GM12878 (cell line): Measurements from ENCODE around the gene MTX1. TPM values are rescaled to one million over a fixed set of nuclear protein-coding genes. Genes with fewer than 3 reads are reported as not detected.
"Not testable (repeated sequence)": the region's sequence is repeated elsewhere in the genome, so short reads cannot be mapped to it uniquely, and the experiment has no call there.

Experiments used
- ATAC-seq: fragments of 200-7000 bp; cut with Tn5 transposase; 3 replicates; pipeline ENCODE4 v1.9.1; 2020; ENCODE audit warnings: mild to moderate bottlenecking, moderate library complexity
- BruUV-seq: library from RNA; stranded (reverse); fragments of 400-500 nt; replicated peaks from 2 replicates; lab custom pipeline; 2021; lab: Mats Ljungman, UMichigan
- CTCF ChIA-PET: fragments of 300-600 bp; sonication (Branson Sonifier 250); formaldehyde crosslinking; extraction: SDS; loops from one replicate; lab custom pipeline; 2021; ENCODE audit warnings: inconsistent platforms; lab: Yijun Ruan, JAX
- POLR2A ChIA-PET: fragments of 350-600 bp; formaldehyde crosslinking; extraction: SDS; loops from one replicate; lab custom pipeline; 2021; ENCODE audit warnings: inconsistent platforms; lab: Charles Lee
- RAD21 ChIA-PET: fragments of 300-600 bp; sonication (Branson Sonifier 250); formaldehyde crosslinking; loops from one replicate; lab custom pipeline; 2023; ENCODE audit warnings: antibody characterized with exemption; ENCODE audit not compliant: unreplicated experiment; lab: Charles Lee
- SMC1A ChIA-PET: fragments of 300-600 bp; sonication (Branson Sonifier 250); formaldehyde crosslinking; loops from one replicate; lab custom pipeline; 2023; ENCODE audit not compliant: unreplicated experiment, uncharacterized antibody; lab: Charles Lee
- DNase-seq: peaks from one replicate; pipeline ENCODE4 v3.0.0-alpha.2; 2011; ENCODE audit warnings: low read depth, low spot score
- FAIRE-seq: peaks from 3 replicates; lab custom pipeline; 2011; peaks lifted over from hg19 to GRCh38; lab: Jason Lieb, UNC
- H2AFZ ChIP-seq: 2 replicates; pipeline ENCODE4 v1.6.0; 2011; ENCODE audit warnings: low read depth, low read length, control low read depth; ENCODE audit not compliant: control insufficient read depth
- H3K27ac ChIP-seq: 2 replicates; pipeline ENCODE4 v1.5.1; 2011; ENCODE audit warnings: control low read depth; ENCODE audit not compliant: control insufficient read depth, insufficient read depth
- H3K27me3 ChIP-seq, 2 experiments: replicated peaks in 1 of 2; 2 replicates each; pipeline versions ENCODE4 v1.6.0 to v1.6.1; 2011; ENCODE audit warnings: low read length in 1 of 2; ENCODE audit not compliant: control insufficient read depth in 2 of 2, insufficient read depth in 2 of 2
- H3K36me3 ChIP-seq, 2 experiments: 2 replicates each; pipeline ENCODE4 v1.5.1; 2011; ENCODE audit warnings: low read length in 1 of 2; ENCODE audit not compliant: control insufficient read depth in 2 of 2, insufficient read depth in 2 of 2
- H3K4me1 ChIP-seq: 2 replicates; pipeline ENCODE4 v1.6.1; 2011; ENCODE audit warnings: mild to moderate bottlenecking, low read length, moderate library complexity, mixed read lengths; ENCODE audit not compliant: control insufficient read depth, insufficient read depth
- H3K4me2 ChIP-seq: 2 replicates; pipeline ENCODE4 v1.6.0; 2011; ENCODE audit warnings: control low read depth; ENCODE audit not compliant: control insufficient read depth, insufficient read depth
- H3K4me3 ChIP-seq: fragments of 200-600 bp; sonication (generic); 2 replicates; pipeline ENCODE4 v1.5.1; 2016
- H3K79me2 ChIP-seq: 2 replicates; pipeline ENCODE4 v1.6.0; 2011; ENCODE audit warnings: low read length; ENCODE audit not compliant: control insufficient read depth, insufficient read depth
- H3K9ac ChIP-seq: 2 replicates; pipeline ENCODE4 v1.8.0; 2011; ENCODE audit warnings: low read length, control low read depth, mixed read lengths; ENCODE audit not compliant: control insufficient read depth, insufficient read depth
- H3K9me3 ChIP-seq: replicated peaks from 3 replicates; pipeline ENCODE4 v1.5.1; 2011; ENCODE audit warnings: mild to moderate bottlenecking, low read length; ENCODE audit not compliant: control insufficient read depth, insufficient read depth
- H4K20me1 ChIP-seq: 2 replicates; pipeline ENCODE4 v1.6.0; 2011; ENCODE audit not compliant: control insufficient read depth, insufficient read depth
- ASH2L ChIP-seq: fragments of 300-600, 200-600 bp; sonication (generic); IDR thresholded peaks from 2 replicates; pipeline ENCODE4 v1.6.1; 2017; ENCODE audit warnings: low read depth, mild to moderate bottlenecking, borderline replicate concordance
- CREM ChIP-seq: IDR thresholded peaks from 2 replicates; pipeline ENCODE4 v1.6.1; 2014; ENCODE audit warnings: antibody characterized with exemption, low read depth
- JUNB ChIP-seq: IDR thresholded peaks from 2 replicates; pipeline ENCODE4 v1.6.1; 2016; ENCODE audit warnings: antibody characterized with exemption, mild to moderate bottlenecking
- KLF5 ChIP-seq: fragments of 450-650 bp; IDR thresholded peaks from 2 replicates; pipeline ENCODE4 v1.6.1; 2014; ENCODE audit warnings: mild to moderate bottlenecking; ENCODE audit not compliant: partially characterized antibody
- NFIC ChIP-seq: IDR thresholded peaks from 2 replicates; pipeline ENCODE4 v1.6.1; 2012; ENCODE audit warnings: low read depth, mild to moderate bottlenecking, inconsistent platforms, low read length, moderate library complexity
- NFXL1 ChIP-seq: fragments of 450-650 bp; IDR thresholded peaks from 2 replicates; pipeline ENCODE4 v1.6.1; 2017; ENCODE audit warnings: antibody characterized with exemption, mild to moderate bottlenecking, borderline replicate concordance
- NFYB ChIP-seq: IDR thresholded peaks from 2 replicates; pipeline ENCODE4 v1.6.1; 2011; ENCODE audit warnings: low read depth, mild to moderate bottlenecking, low read length, improper control_type of control experiment, moderate library complexity; ENCODE audit not compliant: insufficient read depth
- PKNOX1 ChIP-seq: fragments of 450-650 bp; IDR thresholded peaks from 2 replicates; pipeline ENCODE4 v1.6.1; 2016; ENCODE audit warnings: mild to moderate bottlenecking
- POLR2AphosphoS2 ChIP-seq: IDR thresholded peaks from 2 replicates; pipeline ENCODE4 v1.6.1; 2011; ENCODE audit warnings: low read depth, mild to moderate bottlenecking, low read length, improper control_type of control experiment, moderate library complexity
- POU2F2 ChIP-seq: IDR thresholded peaks from 3 replicates; pipeline ENCODE4 v1.6.1; 2011; ENCODE audit warnings: low read depth, mild to moderate bottlenecking, low read length, borderline replicate concordance
- ZBED1 ChIP-seq: IDR thresholded peaks from 2 replicates; pipeline ENCODE4 v1.6.1; 2016; ENCODE audit warnings: borderline replicate concordance
- WGBS: methylation state at CpG from one replicate; pipeline ENCODE4 v1.1.6; 2016; ENCODE audit warnings: low lambda C conversion rate; ENCODE audit not compliant: insufficient replicate concordance, insufficient coverage; ENCODE audit errors: missing lambda C conversion rate; 5-methylcytosine and 5-hydroxymethylcytosine counted together
- in situ Hi-C: fragments of 300-500 bp; cut with MboI; formaldehyde crosslinking; loops from 9 replicates; pipeline ENCODE4 v1.14.3; 2018; ENCODE audit warnings: mixed read lengths
- intact Hi-C: fragments of 100-400 bp; cut with micrococcal nuclease; formaldehyde crosslinking; loops from one replicate; pipeline ENCODE4 v1.14.2; 2022; ENCODE audit not compliant: unreplicated experiment
- polyA plus RNA-seq, 11 experiments: library from polyadenylated mRNA; depleted of rRNA in 4 of 11; unstranded in 6 of 11; stranded (reverse) in 5 of 11; fragments of >200 nt; fragmentation: Nextera tagmentation in 4 of 11; fragmentation: Illumina TruSeq in 1 of 11; extraction: Ambion mirVana in 4 of 11; extraction: Trizol in 1 of 11; gene quantifications; 1 replicate in 1 of 11; 2 replicates in 10 of 11; pipeline versions ENCODE4 v1.2.1 to v1.2.3, GENCODE V29; 2011 to 2016; ENCODE audit warnings: inconsistent platforms in 2 of 11, missing spikeins in 2 of 11, low read depth in 1 of 11
- total RNA-seq, 4 experiments: library from RNA; depleted of rRNA in 3 of 4; stranded (reverse); fragments of >200 nt in 3 of 4; fragmentation: Illumina TruSeq in 1 of 4; extraction: Trizol in 1 of 4; gene quantifications; 2 replicates each; pipeline versions ENCODE4 v1.2.1 to v1.2.3, GENCODE V29; 2013 to 2021
- TF ChIP-seq, protein P1 (sequence below): fragments of 450-650 bp; IDR thresholded peaks from 2 replicates; pipeline ENCODE4 v1.6.1; 2017; ENCODE audit warnings: borderline replicate concordance
- TF ChIP-seq, protein P2 (sequence below): IDR thresholded peaks from 2 replicates; pipeline ENCODE4 v1.6.1; 2011; ENCODE audit warnings: low read depth, mild to moderate bottlenecking, low read length, moderate library complexity, borderline replicate concordance; ENCODE audit errors: extremely low read depth

The MTX1 gene
- total and polyA plus RNA-seq, 10 of the 15 experiments (the other 5 are each of a cell fraction or from before 2014, with no cell fraction given) = 15.8 to 92.0 (median 49.1) TPM

DNA sequence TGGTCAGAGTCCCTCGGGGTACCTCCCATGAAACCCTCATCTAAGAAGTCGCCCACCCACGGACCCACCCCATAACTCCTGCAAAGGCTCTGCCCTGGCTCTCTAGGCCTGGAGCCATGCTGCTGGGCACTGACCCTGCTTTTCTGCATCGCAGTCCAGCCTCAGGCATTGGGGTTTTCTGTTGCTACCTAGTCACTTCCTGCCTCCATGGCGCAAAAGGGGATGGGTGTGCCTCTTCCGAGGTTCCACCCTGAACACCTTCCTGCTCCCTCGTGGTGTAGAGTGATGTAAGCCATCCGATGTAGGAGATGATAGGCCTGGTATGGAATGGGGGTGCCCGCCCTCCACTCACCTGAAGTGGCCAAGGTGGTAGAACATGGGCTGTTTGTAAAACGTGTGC, 6.2 kb downstream of the MTX1 start:
- H3K27me3 ChIP-seq, H3K9ac ChIP-seq, H3K9me3 ChIP-seq, ATAC-seq, H3K79me2 ChIP-seq, H4K20me1 ChIP-seq, H2AFZ ChIP-seq, DNase-seq, in situ Hi-C loops, RAD21 ChIA-PET, H3K27ac ChIP-seq, CTCF ChIA-PET, FAIRE-seq, H3K36me3 ChIP-seq, H3K4me2 ChIP-seq, SMC1A ChIA-PET, POLR2A ChIA-PET, H3K4me3 ChIP-seq, BruUV-seq, intact Hi-C loops: not testable (repeated sequence)
- H3K4me1 ChIP-seq = peaks cover 15% of the 10 kb centered on the region; the same call in 1 of the 2 replicates
- 53% methylated on average over 10 of the region's 10 CpGs for WGBS

- H3K9me3 ChIP-seq = no peaks in the 10 kb centered on the region
- ChIA-PET CTCF (interaction anchor here (1.1 kb wide), 1 partner anchor 32 kb away, joined by 5 read pairs; no protein-coding TSS in a partner anchor), SMC1A (interaction anchor here (0.9 to 1.3 kb wide), 2 partner anchors 12 to 25 kb away, joined by 3 to 4 read pairs; no protein-coding TSS in a partner anchor), POLR2A (no interaction called here), RAD21 (no interaction called here)
- H3K4me1 ChIP-seq = peaks cover 19% of the 10 kb centered on the region
- no peak overlapping the region for H3K27ac ChIP-seq
- WGBS = 63% methylated on average over 7 of the region's 7 CpGs
- ATAC-seq = peak; percentile 37
- H3K4me3 ChIP-seq = no peak overlapping the region
- intact Hi-C loops = no loop called here
- in situ Hi-C loops = no loop called here
- FAIRE-seq = no peak
- no peaks in the 10 kb centered on the region for H4K20me1 ChIP-seq
- H3K9ac ChIP-seq = no peak overlapping the region
- H3K79me2 ChIP-seq = no peaks in the 10 kb centered on the region
- no TSS peak for BruUV-seq
- no peak overlapping the region for H3K4me2 ChIP-seq
- H3K27me3 ChIP-seq = no peaks in the 10 kb centered on the region
- H3K36me3 ChIP-seq = no peaks in the 10 kb centered on the region; a peak in 1 of 4 replicates
- no peak for DNase-seq
- peak overlapping the region; percentile 60 for H2AFZ ChIP-seq
- no peak for TF ChIP-seq JUNB
- TF ChIP-seq CREM = no peak
- no peak for TF ChIP-seq POU2F2
- no peak for TF ChIP-seq NFYB
- TF ChIP-seq NFXL1 = no peak
- TF ChIP-seq ZBED1 = no peak
- no peak; the same call in 1 of the 2 replicates for TF ChIP-seq NFIC
- no peak for TF ChIP-seq ASH2L
- no peak for TF ChIP-seq POLR2AphosphoS2
- TF ChIP-seq, protein P1, sequence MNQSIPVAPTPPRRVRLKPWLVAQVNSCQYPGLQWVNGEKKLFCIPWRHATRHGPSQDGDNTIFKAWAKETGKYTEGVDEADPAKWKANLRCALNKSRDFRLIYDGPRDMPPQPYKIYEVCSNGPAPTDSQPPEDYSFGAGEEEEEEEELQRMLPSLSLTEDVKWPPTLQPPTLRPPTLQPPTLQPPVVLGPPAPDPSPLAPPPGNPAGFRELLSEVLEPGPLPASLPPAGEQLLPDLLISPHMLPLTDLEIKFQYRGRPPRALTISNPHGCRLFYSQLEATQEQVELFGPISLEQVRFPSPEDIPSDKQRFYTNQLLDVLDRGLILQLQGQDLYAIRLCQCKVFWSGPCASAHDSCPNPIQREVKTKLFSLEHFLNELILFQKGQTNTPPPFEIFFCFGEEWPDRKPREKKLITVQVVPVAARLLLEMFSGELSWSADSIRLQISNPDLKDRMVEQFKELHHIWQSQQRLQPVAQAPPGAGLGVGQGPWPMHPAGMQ = no peak
- TF ChIP-seq, protein P2, sequence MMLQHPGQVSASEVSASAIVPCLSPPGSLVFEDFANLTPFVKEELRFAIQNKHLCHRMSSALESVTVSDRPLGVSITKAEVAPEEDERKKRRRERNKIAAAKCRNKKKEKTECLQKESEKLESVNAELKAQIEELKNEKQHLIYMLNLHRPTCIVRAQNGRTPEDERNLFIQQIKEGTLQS = peak; percentile 96
- TF ChIP-seq PKNOX1 = no peak
- no peak for TF ChIP-seq KLF5
Measured at GRCh38 chr1:155218854-155219591, 10.5 kb downstream of the MTX1 start.
